Spleen (tissue), 11 donors: ENCODE data around the gene SEMA6D. TPM values are rescaled to one million over a fixed set of nuclear protein-coding genes. Genes with fewer than 3 reads are reported as not detected.

Source experiments
- DNase-seq: peaks from one replicate; pipeline ENCODE4 v3.0.0-alpha.2; 2020
- H3K27ac ChIP-seq, 8 donors: fragments of 200-600 bp; sonication (generic) in 7 of 8; 1 replicate in 4 of 8; 2 replicates in 4 of 8; pipeline versions ENCODE4 v1.5.0 to v1.8.0; 2016 to 2021; ENCODE audit warnings: inconsistent platforms in 4 of 8, mild to moderate bottlenecking in 4 of 8, moderate library complexity in 1 of 8
- H3K27me3 ChIP-seq, 7 donors: fragments of 200-600 bp; sonication (generic) in 6 of 7; replicated peaks in 1 of 7; 1 replicate in 4 of 7; 2 replicates in 3 of 7; pipeline versions ENCODE4 v1.5.0 to v1.8.0; 2016 to 2021; ENCODE audit warnings: inconsistent platforms in 3 of 7, mild to moderate bottlenecking in 1 of 7
- H3K36me3 ChIP-seq, 6 donors: fragments of 200-600 bp; sonication (generic) in 5 of 6; 1 replicate in 4 of 6; 2 replicates in 2 of 6; pipeline versions ENCODE4 v1.5.0 to v1.8.0; 2016 to 2021; ENCODE audit warnings: inconsistent platforms in 2 of 6
- H3K4me1 ChIP-seq, 6 donors: fragments of 200-600 bp; sonication (generic) in 5 of 6; 1 replicate in 3 of 6; 2 replicates in 3 of 6; pipeline versions ENCODE4 v1.5.0 to v1.8.0; 2016 to 2021; ENCODE audit warnings: inconsistent platforms in 3 of 6
- H3K4me3 ChIP-seq, 8 donors: fragments of 200-600 bp; sonication (generic) in 7 of 8; 1 replicate in 4 of 8; 2 replicates in 4 of 8; pipeline versions ENCODE4 v1.5.0 to v1.8.0; 2016 to 2021; ENCODE audit warnings: inconsistent platforms in 4 of 8, mild to moderate bottlenecking in 4 of 8, moderate library complexity in 2 of 8
- H3K9me3 ChIP-seq, 8 donors: fragments of 200-600 bp; sonication (generic) in 7 of 8; 1 replicate in 4 of 8; 2 replicates in 4 of 8; pipeline versions ENCODE4 v1.5.0 to v1.8.0; 2016 to 2021; ENCODE audit warnings: inconsistent platforms in 4 of 8
- POLR2A ChIP-seq, 3 donors: fragments of 450-650 bp; IDR thresholded peaks; one replicate each; pipeline ENCODE4 v1.5.1; 2017; ENCODE audit warnings: antibody characterized with exemption in 3 of 3, mild to moderate bottlenecking in 1 of 3
- POLR2AphosphoS5 ChIP-seq, 3 donors: sonication (generic); formaldehyde crosslinking; IDR thresholded peaks; one replicate each; pipeline ENCODE4 v1.5.1; 2017; ENCODE audit warnings: antibody characterized with exemption in 3 of 3
- WGBS, 5 donors: extraction: QIAGEN DNeasy Blood & Tissue Kit in 3 of 5; methylation state at CpG; one replicate each; pipeline versions ENCODE4 v1.1.5 to v1.1.7; 2013 to 2018; 5-methylcytosine and 5-hydroxymethylcytosine counted together
- intact Hi-C: fragments of 100-400 bp; cut with DNase I; formaldehyde crosslinking; loops from one replicate; pipeline ENCODE4 v1.15.0; 2023; ENCODE audit warnings: low total_unique reads
- polyA plus RNA-seq, 3 donors: library from polyadenylated mRNA; stranded (reverse); fragments of 200-250 nt; gene quantifications; one replicate each; pipeline ENCODE4 v1.2.1, GENCODE V29; 2013
- total RNA-seq, 7 donors: library from RNA; depleted of rRNA in 3 of 7; stranded (reverse); fragments of >200 nt in 3 of 7; fragmentation: NEBNext Ultra II Directional in 4 of 7; extraction: Animal tissue kit (Norgen Biotek cat#: 25700) in 4 of 7; gene quantifications; one replicate each; pipeline versions ENCODE4 v1.1.0 to v1.2.1, GENCODE V29; 2016 to 2021
- TF ChIP-seq, protein P1 (sequence below), 11 experiments: fragments of 200-600 bp in 7 of 11; fragments of 450-650 bp in 4 of 11; sonication (generic) in 4 of 11; IDR thresholded peaks in 8 of 11; conservative IDR thresholded peaks in 3 of 11; 1 replicate in 7 of 11; 2 replicates in 4 of 11; pipeline versions ENCODE4 v1.4.0 to v1.8.0; 2016 to 2021; ENCODE audit warnings: antibody characterized with exemption in 11 of 11, inconsistent platforms in 4 of 11, mild to moderate bottlenecking in 1 of 11
- donor health status: healthy with polysubstance abuse.
- donor health status: DM: no; HTN: no; CAD: no; lungs with moderate emphysema.
- donor health status: DM: no; HTN: no; CAD: no.
- donor health status: Bipolar disorder and iron deficiency.
- donor health status: healthy.
- donor health status: DM: no; HTN: no; CAD: no.
- donor health status: DM: yes; HTN: yes; CAD: no.

Gene SEMA6D
- total and polyA plus RNA-seq, 10 donors = 0.52 to 6.5 (median 2.3) TPM

DNA sequence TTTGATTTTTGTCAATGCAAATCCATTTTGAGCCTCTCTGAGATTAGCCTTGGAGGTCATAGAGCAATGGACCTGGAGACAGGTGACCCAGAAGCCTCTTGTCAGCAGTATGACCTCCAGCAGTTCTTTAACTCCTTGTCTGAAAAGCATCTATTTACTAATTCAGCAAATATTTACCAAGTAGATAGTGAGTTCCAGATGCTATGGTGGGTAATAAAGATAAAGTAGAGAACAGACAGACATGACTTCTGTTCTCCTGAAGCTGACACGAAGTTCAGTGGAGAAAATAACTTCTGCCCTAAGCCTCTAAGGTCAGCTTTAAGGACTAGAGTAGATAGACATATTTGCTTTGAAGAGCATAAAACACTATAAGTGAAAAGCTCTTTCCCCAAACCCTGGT is 26.6 kb downstream of the SEMA6D start:
- Histone ChIP-seq H3K27ac (no peak overlapping the region), H3K9me3 (no peaks in the 10 kb centered on the region), H3K4me3 (no peak overlapping the region), H3K36me3 (no peaks in the 10 kb centered on the region), H3K4me1 (peaks cover 0 to under 1% (median 0%) of the 10 kb centered on the region in 6 donors), H3K27me3 (no peaks in the 10 kb centered on the region)
- WGBS, 5 donors = 59 to 85% (median 67%) methylated on average over 1 of the region's 1 CpG
- TF ChIP-seq POLR2AphosphoS5 (IDR thresholded peaks at IDR 0.05) = no peak
- TF ChIP-seq, protein P1, sequence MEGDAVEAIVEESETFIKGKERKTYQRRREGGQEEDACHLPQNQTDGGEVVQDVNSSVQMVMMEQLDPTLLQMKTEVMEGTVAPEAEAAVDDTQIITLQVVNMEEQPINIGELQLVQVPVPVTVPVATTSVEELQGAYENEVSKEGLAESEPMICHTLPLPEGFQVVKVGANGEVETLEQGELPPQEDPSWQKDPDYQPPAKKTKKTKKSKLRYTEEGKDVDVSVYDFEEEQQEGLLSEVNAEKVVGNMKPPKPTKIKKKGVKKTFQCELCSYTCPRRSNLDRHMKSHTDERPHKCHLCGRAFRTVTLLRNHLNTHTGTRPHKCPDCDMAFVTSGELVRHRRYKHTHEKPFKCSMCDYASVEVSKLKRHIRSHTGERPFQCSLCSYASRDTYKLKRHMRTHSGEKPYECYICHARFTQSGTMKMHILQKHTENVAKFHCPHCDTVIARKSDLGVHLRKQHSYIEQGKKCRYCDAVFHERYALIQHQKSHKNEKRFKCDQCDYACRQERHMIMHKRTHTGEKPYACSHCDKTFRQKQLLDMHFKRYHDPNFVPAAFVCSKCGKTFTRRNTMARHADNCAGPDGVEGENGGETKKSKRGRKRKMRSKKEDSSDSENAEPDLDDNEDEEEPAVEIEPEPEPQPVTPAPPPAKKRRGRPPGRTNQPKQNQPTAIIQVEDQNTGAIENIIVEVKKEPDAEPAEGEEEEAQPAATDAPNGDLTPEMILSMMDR (IDR thresholded peaks at IDR 0.05 in 8 of 11, conservative IDR thresholded peaks at IDR 0.05 in 3 of 11) = no peak
- TF ChIP-seq POLR2A (IDR thresholded peaks at IDR 0.05) = no peak
- no peak for DNase-seq
- intact Hi-C loops = no loop called here

DNA sequence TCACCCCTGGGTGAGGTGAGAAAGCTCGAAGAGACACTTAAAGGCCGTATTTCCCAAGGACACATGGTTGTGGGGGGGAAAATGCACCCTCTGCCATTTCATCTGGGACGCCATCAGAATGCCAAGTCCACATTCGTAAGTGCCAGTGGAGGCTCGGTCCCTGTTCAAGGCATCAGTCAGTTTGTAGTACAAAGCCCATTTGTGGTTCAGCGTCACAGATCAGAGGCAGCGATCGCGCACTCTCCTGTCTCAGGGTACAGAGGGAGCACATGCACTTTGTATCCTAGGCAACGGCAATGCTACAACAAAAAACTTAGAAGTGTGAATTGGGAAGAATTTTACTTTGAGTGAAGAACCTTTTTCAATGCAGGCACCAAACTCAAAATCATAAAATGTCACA is 27.2 kb downstream of the SEMA6D start:
- DNase-seq = no peak
- intact Hi-C loops = no loop called here
- Histone ChIP-seq H3K27me3 (no peaks in the 10 kb centered on the region), H3K27ac (no peak overlapping the region), H3K4me3 (no peak overlapping the region), H3K4me1 (no peaks in the 10 kb centered on the region), H3K36me3 (no peaks in the 10 kb centered on the region), H3K9me3 (no peaks in the 10 kb centered on the region)
- 89 to 91% (median 91%) methylated on average over 10 of the region's 10 CpGs for whole genome bisulfite sequencing, 5 donors
- TF ChIP-seq, protein P1 (IDR thresholded peaks at IDR 0.05 in 8 of 11, conservative IDR thresholded peaks at IDR 0.05 in 3 of 11) = no peak
- no peak for TF ChIP-seq POLR2AphosphoS5 (IDR thresholded peaks at IDR 0.05)

- H3K4me3 ChIP-seq = no peak overlapping the region
- H3K36me3 ChIP-seq = no peaks in the 10 kb centered on the region
- intact Hi-C loops = no loop called here
- no peaks in the 10 kb centered on the region for H3K9me3 ChIP-seq
- no peak for DNase-seq
- no peaks in the 10 kb centered on the region for H3K4me1 ChIP-seq
- H3K27ac ChIP-seq = no peak overlapping the region
- 76 to 89% (median 88%) methylated on average over 2 of the region's 2 CpGs for WGBS, 5 donors
- no peaks in the 10 kb centered on the region for H3K27me3 ChIP-seq
- TF ChIP-seq POLR2AphosphoS5 (IDR thresholded peaks at IDR 0.05) (no peak), POLR2A (IDR thresholded peaks at IDR 0.05) (no peak)
- TF ChIP-seq, protein P1 (IDR thresholded peaks at IDR 0.05 in 8 of 11, conservative IDR thresholded peaks at IDR 0.05 in 3 of 11) = no peak
These were observed 27.7 kb downstream of the SEMA6D start for GRCh38 chr15:47744973-47745372.

GRCh38 chr15:47746516-47746915 is 29.2 kb downstream of the SEMA6D start:
- intact Hi-C loops = no loop called here
- H3K36me3 ChIP-seq = no peaks in the 10 kb centered on the region

More at GRCh38 chr15:47746516-47746915, 29.2 kb downstream of the SEMA6D start:
- no peaks in the 10 kb centered on the region for H3K27me3 ChIP-seq
- DNase-seq = no peak
- no peak overlapping the region for H3K4me3 ChIP-seq
- WGBS, 5 donors = 68 to 85% (median 74%) methylated on average over 3 of the region's 3 CpGs
- TF ChIP-seq POLR2AphosphoS5 (IDR thresholded peaks at IDR 0.05) = no peak
- TF ChIP-seq, protein P1 (IDR thresholded peaks at IDR 0.05 in 8 of 11, conservative IDR thresholded peaks at IDR 0.05 in 3 of 11) = no peak
- TF ChIP-seq POLR2A (IDR thresholded peaks at IDR 0.05) = no peak
- no peaks in the 10 kb centered on the region for H3K4me1 ChIP-seq
- H3K27ac ChIP-seq = no peak overlapping the region
- H3K9me3 ChIP-seq = no peaks in the 10 kb centered on the region
